ENCODE results near the gene AFF3.

AFF3 gene

GRCh38 chr2:99545066-99545465, 597.3 kb downstream of the AFF3 start:
- H3K4me3 ChIP-seq (ENCODE audit: low read depth, low read length): no peak overlapping the region
- TF ChIP-seq, protein P1, sequence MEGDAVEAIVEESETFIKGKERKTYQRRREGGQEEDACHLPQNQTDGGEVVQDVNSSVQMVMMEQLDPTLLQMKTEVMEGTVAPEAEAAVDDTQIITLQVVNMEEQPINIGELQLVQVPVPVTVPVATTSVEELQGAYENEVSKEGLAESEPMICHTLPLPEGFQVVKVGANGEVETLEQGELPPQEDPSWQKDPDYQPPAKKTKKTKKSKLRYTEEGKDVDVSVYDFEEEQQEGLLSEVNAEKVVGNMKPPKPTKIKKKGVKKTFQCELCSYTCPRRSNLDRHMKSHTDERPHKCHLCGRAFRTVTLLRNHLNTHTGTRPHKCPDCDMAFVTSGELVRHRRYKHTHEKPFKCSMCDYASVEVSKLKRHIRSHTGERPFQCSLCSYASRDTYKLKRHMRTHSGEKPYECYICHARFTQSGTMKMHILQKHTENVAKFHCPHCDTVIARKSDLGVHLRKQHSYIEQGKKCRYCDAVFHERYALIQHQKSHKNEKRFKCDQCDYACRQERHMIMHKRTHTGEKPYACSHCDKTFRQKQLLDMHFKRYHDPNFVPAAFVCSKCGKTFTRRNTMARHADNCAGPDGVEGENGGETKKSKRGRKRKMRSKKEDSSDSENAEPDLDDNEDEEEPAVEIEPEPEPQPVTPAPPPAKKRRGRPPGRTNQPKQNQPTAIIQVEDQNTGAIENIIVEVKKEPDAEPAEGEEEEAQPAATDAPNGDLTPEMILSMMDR (IDR thresholded peaks at IDR 0.05; ENCODE audit: borderline replicate concordance, insufficient read depth, low read depth, low read length): no peak

DNA sequence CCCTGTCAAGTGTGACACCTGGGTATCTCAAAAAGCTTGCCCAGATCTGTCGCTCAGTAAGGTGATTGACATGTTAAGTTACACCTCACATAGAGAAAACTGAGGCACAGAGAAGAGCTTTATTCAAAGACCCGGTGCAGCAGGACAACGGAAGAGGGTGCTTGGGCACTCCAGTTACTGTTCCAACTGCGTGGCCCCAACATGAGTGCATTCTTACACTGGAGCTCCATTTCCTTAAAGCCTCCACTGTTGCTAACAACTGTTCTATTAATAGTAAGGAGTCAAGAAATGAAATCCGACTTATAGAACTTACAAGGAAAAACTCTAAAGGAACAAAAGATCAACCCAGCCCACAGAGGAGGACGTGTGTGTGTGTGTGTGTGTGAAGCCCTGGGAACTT, 597.8 kb downstream of the AFF3 start:
- H3K4me3 ChIP-seq (ENCODE audit: low read depth, low read length): no peak overlapping the region
- TF ChIP-seq, protein P1 (IDR thresholded peaks at IDR 0.05; ENCODE audit: borderline replicate concordance, insufficient read depth, low read depth, low read length): no peak

DNA sequence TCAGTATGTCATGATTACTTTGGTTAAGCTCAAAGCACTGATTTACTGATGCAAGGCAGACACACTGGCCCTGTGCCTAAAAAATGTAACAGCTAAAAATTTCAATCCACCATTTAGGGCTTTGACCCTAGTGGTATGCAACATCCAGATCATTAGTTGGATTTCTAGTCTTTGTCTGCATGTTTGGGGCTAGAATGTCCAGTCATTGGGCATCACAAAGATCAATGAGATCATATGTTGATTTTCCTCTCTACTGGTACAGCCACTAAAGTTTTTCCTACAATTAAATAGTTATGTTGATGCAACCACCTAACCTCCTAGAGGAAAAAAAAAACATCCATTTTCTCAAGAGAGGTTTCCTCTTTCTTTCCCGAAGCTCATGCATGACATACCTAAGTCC, 599.1 kb downstream of the AFF3 start:
- TF ChIP-seq, protein P1 (IDR thresholded peaks at IDR 0.05; ENCODE audit: borderline replicate concordance, insufficient read depth, low read depth, low read length): no peak
- no peak overlapping the region for H3K4me3 ChIP-seq (ENCODE audit: low read depth, low read length)

GRCh38 chr2:99537910-99538485, 604.4 kb downstream of the AFF3 start:
- H3K4me3 ChIP-seq (ENCODE audit: low read depth, low read length): no peak overlapping the region
- TF ChIP-seq, protein P1 (IDR thresholded peaks at IDR 0.05; ENCODE audit: borderline replicate concordance, insufficient read depth, low read depth, low read length): no peak

GRCh38 chr2:99524056-99524455, 618.3 kb downstream of the AFF3 start:
- TF ChIP-seq, protein P1 (IDR thresholded peaks at IDR 0.05; ENCODE audit: borderline replicate concordance, insufficient read depth, low read depth, low read length): no peak

GRCh38 chr2:99522157-99522556, 620.2 kb downstream of the AFF3 start:
- H3K4me3 ChIP-seq (ENCODE audit: low read depth, low read length): no peak overlapping the region
- TF ChIP-seq, protein P1 (IDR thresholded peaks at IDR 0.05; ENCODE audit: borderline replicate concordance, insufficient read depth, low read depth, low read length): no peak

More at GRCh38 chr2:99524056-99524455, 618.3 kb downstream of the AFF3 start:
- H3K4me3 ChIP-seq (ENCODE audit: low read depth, low read length): no peak overlapping the region

DNA sequence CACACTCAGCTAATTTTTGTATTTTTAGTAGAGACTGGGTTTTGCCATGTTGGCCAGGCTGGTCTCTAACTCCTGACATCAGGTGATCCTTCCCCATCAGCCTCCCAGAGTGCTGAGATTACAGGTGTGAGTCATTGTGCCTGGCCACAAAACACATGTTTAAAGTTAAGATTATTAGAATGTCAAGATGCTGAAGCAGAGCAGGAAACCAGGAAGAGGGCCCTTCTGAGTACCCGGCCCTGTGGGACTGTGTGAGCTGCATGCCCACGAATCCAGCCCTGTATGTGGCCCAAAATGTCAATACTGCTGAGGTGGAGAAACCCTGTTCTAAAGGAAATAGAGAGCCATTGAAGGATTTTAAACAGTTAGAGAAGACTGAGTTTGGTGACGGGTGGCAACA, 621.6 kb downstream of the AFF3 start:
- no peak overlapping the region for H3K4me3 ChIP-seq (ENCODE audit: low read depth, low read length)
- TF ChIP-seq, protein P1 (IDR thresholded peaks at IDR 0.05; ENCODE audit: borderline replicate concordance, insufficient read depth, low read depth, low read length): no peak

All from GM12875 (cell line).